Measurements from ENCODE around the gene DDX42. TPM values are rescaled to one million over a fixed set of nuclear protein-coding genes. Genes with fewer than 3 reads are reported as not detected.
"Not testable (repeated sequence)": the region's sequence is repeated elsewhere in the genome, so short reads cannot be mapped to it uniquely, and the experiment has no call there.

Gene DDX42
- total RNA-seq, 1 experiment from 2014 or later = 18.0 TPM

GRCh38 chr17:63775420-63775819 lies 1.4 kb downstream of the DDX42 start:
- no peak for DNase-seq (ENCODE audit: low read depth)

GRCh38 chr17:63780507-63780906 lies 6.5 kb downstream of the DDX42 start:
- no peak for DNase-seq (ENCODE audit: low read depth)

GRCh38 chr17:63780928-63781327 lies 7.0 kb downstream of the DDX42 start:
- no peak for DNase-seq (ENCODE audit: low read depth)

GRCh38 chr17:63783522-63783921 lies 9.6 kb downstream of the DDX42 start:
- no peak for DNase-seq (ENCODE audit: low read depth)

GRCh38 chr17:63785556-63785955 lies 11.6 kb downstream of the DDX42 start:
- peak; percentile 19 for DNase-seq (ENCODE audit: low read depth)

GRCh38 chr17:63786117-63786516 lies 12.1 kb downstream of the DDX42 start:
- DNase-seq (ENCODE audit: low read depth) = no peak

- no peak for DNase-seq (ENCODE audit: low read depth)
These were observed 13.2 kb downstream of the DDX42 start for GRCh38 chr17:63786971-63787711.

GRCh38 chr17:63790057-63790456 lies 16.1 kb downstream of the DDX42 start:
- DNase-seq (ENCODE audit: low read depth) = no peak

- no peak for DNase-seq (ENCODE audit: low read depth)
These were observed 18.2 kb downstream of the DDX42 start for GRCh38 chr17:63792055-63792729.

GRCh38 chr17:63796375-63796774 lies 22.4 kb downstream of the DDX42 start:
- not testable (repeated sequence) for DNase-seq (ENCODE audit: low read depth)

- peak; percentile 6 for DNase-seq (ENCODE audit: low read depth)
These were observed 24.7 kb downstream of the DDX42 start for GRCh38 chr17:63798572-63799106.

GRCh38 chr17:63800783-63801182 lies 26.8 kb downstream of the DDX42 start:
- DNase-seq (ENCODE audit: low read depth) = no peak

GRCh38 chr17:63804328-63804727 lies 30.4 kb downstream of the DDX42 start:
- no peak for DNase-seq (ENCODE audit: low read depth)

- DNase-seq (ENCODE audit: low read depth) = no peak
These were observed 31.6 kb downstream of the DDX42 start for GRCh38 chr17:63805591-63805990.

- no peak for DNase-seq (ENCODE audit: low read depth)
These were observed 36.0 kb downstream of the DDX42 start for GRCh38 chr17:63809970-63810369.

GRCh38 chr17:63816123-63816522 lies 42.2 kb downstream of the DDX42 start:
- no peak for DNase-seq (ENCODE audit: low read depth)

- no peak for DNase-seq (ENCODE audit: low read depth)
These were observed 42.7 kb downstream of the DDX42 start for GRCh38 chr17:63816669-63817068.

GRCh38 chr17:63817736-63818385 lies 43.9 kb downstream of the DDX42 start:
- DNase-seq (ENCODE audit: low read depth) = no peak

GRCh38 chr17:63819131-63819530 lies 45.2 kb downstream of the DDX42 start:
- DNase-seq (ENCODE audit: low read depth) = no peak

- DNase-seq (ENCODE audit: low read depth) = no peak
These were observed 45.9 kb downstream of the DDX42 start for GRCh38 chr17:63819585-63820537.

GRCh38 chr17:63820963-63821561 lies 47.1 kb downstream of the DDX42 start:
- DNase-seq (ENCODE audit: low read depth) = no peak
